IMR-90 (cell line): ENCODE measurements around the gene TBPL2.
"Not testable (repeated sequence)": the region's sequence is repeated elsewhere in the genome, so short reads cannot be mapped to it uniquely, and the experiment has no call there.

Source experiments
- BHLHE40 ChIP-seq: fragments of 150-350 bp; IDR thresholded peaks from 2 replicates; pipeline ENCODE4 v1.6.1; 2016; ENCODE audit warnings: mild to moderate bottlenecking, low read depth, low read length
- CEBPB ChIP-seq: IDR thresholded peaks from 2 replicates; pipeline ENCODE4 v1.6.1; 2012; ENCODE audit warnings: low read depth, low read length, improper control_type of control experiment
- POLR2A ChIP-seq: IDR thresholded peaks from 2 replicates; pipeline ENCODE4 v1.6.1; 2012; ENCODE audit warnings: mild to moderate bottlenecking, low read depth, low read length
- RAD21 ChIP-seq: IDR thresholded peaks from 2 replicates; pipeline ENCODE4 v1.6.1; 2012; ENCODE audit warnings: low read length, improper control_type of control experiment
- TF ChIP-seq, protein P1 (sequence below): conservative IDR thresholded peaks from 2 replicates; pipeline ENCODE4 v1.5.1; 2012; ENCODE audit warnings: mild to moderate bottlenecking, low read depth, low read length, improper control_type of control experiment

DNA sequence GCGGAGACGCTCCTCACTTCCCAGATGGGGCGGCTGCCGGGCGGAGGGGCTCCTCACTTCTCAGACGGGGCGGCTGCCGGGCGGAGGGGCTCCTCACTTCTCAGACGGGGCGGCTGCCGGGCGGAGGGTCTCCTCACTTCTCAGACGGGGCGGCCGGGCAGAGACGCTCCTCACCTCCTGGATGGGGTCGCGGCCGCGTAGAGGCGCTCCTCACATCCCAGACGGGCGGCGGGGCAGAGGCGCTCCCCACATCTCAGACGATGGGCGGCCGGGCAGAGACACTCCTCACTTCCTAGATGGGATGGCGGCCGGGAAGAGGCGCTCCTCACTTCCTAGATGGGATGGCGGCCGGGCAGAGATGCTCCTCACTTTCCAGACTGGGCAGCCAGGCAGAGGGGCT, 16.0 kb upstream of the TBPL2 start:
- TF ChIP-seq, protein P1, sequence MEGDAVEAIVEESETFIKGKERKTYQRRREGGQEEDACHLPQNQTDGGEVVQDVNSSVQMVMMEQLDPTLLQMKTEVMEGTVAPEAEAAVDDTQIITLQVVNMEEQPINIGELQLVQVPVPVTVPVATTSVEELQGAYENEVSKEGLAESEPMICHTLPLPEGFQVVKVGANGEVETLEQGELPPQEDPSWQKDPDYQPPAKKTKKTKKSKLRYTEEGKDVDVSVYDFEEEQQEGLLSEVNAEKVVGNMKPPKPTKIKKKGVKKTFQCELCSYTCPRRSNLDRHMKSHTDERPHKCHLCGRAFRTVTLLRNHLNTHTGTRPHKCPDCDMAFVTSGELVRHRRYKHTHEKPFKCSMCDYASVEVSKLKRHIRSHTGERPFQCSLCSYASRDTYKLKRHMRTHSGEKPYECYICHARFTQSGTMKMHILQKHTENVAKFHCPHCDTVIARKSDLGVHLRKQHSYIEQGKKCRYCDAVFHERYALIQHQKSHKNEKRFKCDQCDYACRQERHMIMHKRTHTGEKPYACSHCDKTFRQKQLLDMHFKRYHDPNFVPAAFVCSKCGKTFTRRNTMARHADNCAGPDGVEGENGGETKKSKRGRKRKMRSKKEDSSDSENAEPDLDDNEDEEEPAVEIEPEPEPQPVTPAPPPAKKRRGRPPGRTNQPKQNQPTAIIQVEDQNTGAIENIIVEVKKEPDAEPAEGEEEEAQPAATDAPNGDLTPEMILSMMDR = not testable (repeated sequence)
- TF ChIP-seq BHLHE40, POLR2A, RAD21, CEBPB: not testable (repeated sequence)
